GM06990 (cell line): ENCODE data around the gene MOGAT3.
A peak's percentile ranks its signal among the peaks of the same experiment; 100 is the strongest.

Experiments used
- DNase-seq: peaks from one replicate; pipeline ENCODE4 v3.0.0-alpha.2; 2011; ENCODE audit not compliant: insufficient read length; ENCODE audit errors: extremely low read depth
- H3K27me3 ChIP-seq: replicated peaks from 2 replicates; pipeline ENCODE4 v1.6.0; 2011; ENCODE audit warnings: low read length; ENCODE audit not compliant: control insufficient read depth, insufficient read depth
- H3K36me3 ChIP-seq: 2 replicates; pipeline ENCODE4 v1.5.1; 2011; ENCODE audit warnings: low read length; ENCODE audit not compliant: control insufficient read depth, insufficient read depth
- H3K4me3 ChIP-seq: replicated peaks from 2 replicates; pipeline ENCODE4 v1.5.1; 2011; ENCODE audit warnings: low read depth, mild to moderate bottlenecking, control low read depth, low read length
- CTCF ChIP-seq: IDR thresholded peaks from 2 replicates; pipeline ENCODE4 v1.5.1; 2011; ENCODE audit warnings: low read length, control low read depth, mild to moderate bottlenecking, inconsistent platforms; ENCODE audit not compliant: insufficient read depth, poor library complexity, severe bottlenecking

Gene MOGAT3

DNA sequence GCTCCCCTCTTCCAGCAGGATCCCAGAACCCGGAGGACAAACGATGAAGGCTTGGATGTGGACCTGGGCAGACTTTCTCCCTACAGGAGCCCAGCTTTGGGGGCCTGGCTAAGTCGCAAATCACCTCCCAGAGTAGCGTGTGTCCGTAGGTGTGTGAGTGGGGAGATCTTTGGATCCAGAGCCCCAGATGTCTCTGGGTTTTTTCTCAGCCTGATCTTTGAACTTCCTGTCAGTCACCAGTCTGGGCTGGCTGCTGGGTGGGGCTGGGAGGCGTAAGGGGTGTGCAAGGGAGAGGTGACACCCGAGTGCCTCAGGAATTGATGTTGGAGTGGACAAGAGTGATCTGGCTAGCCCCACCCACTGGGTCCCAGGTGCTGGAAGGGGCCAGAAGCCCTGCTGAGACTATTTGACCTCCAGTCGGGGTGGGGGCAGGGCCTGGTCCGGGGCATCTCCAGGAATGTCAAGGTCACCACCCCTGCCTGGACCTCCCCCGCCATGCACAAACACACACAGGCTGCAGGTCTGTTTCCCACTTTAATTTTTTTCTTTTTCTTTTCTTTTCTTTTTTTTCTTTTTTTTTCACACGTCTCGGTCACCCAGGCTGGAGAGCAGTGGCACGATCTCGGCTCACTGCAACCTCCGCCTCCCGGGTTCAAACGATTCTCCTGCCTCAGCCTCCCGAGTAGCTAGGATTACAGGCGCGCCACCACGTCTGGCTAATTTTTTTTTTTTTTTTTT is at the start of gene MOGAT3:
TSS of gene MOGAT3 (minus strand) at position 175 of the 738 bp plus-strand sequence. CDS start 182 bp downstream, outside the sequence.
- H3K27me3 ChIP-seq = no peaks in the 10 kb centered on the region; the same call in 1 of the 2 replicates
- H3K4me3 ChIP-seq = no peak within 1 kb of the TSS
- TF ChIP-seq CTCF = no peak
- H3K36me3 ChIP-seq = no peaks in the 10 kb centered on the region
- no peak for DNase-seq

- Histone ChIP-seq H3K27me3 (no peaks in the 10 kb centered on the region), H3K36me3 (peaks cover 7% of the 10 kb centered on the region), H3K4me3 (peak overlapping the region; percentile 82)
- no peak for TF ChIP-seq CTCF
- DNase-seq = peak; percentile 35
Measured at GRCh38 chr7:101250324-101250723, 49.5 kb upstream of the MOGAT3 start.

DNA sequence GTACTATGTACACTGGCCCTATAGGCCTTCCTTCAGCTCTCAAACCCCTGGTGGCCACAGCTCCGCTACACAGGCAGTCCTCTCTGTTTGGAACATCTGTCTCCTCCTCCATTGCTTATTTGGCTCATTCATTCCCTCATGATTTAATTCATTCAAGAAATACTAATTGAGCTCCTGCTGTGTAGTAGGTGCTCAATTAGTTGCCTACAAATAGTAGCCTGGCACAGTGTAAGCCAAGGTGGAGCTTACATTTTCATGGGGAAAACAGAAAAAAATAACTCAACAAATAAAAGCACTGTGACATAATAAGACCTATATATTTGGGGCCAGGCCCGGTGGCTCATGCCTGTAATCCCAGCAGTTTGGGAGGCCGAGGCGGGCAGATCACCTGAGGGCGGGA is 47.4 kb upstream of the MOGAT3 start:
- H3K36me3 ChIP-seq = peaks cover 7% of the 10 kb centered on the region
- H3K4me3 ChIP-seq = no peak overlapping the region
- no peaks in the 10 kb centered on the region for H3K27me3 ChIP-seq
- no peak for TF ChIP-seq CTCF
- no peak for DNase-seq

- DNase-seq = no peak
- H3K36me3 ChIP-seq = peaks cover 13% of the 10 kb centered on the region
- TF ChIP-seq CTCF = no peak
- H3K4me3 ChIP-seq = peak overlapping the region; percentile 78
- H3K27me3 ChIP-seq = no peaks in the 10 kb centered on the region
Measured at GRCh38 chr7:101245147-101245668, 44.4 kb upstream of the MOGAT3 start.

- H3K27me3 ChIP-seq = no peaks in the 10 kb centered on the region
- H3K4me3 ChIP-seq = peak within 1 kb of the TSS; percentile 78
- TF ChIP-seq CTCF = peak; percentile 95
- peak; percentile 95 for DNase-seq
- peaks cover 18% of the 10 kb centered on the region for H3K36me3 ChIP-seq
Measured at GRCh38 chr7:101244375-101245146, 43.7 kb upstream of the MOGAT3 start, which contains the start of gene FIS1. Gene FIS1, minus strand, starts transcription at chr7:101245081. Its CDS starts 77 bp downstream, at chr7:101245004.
